ENCODE data around the gene TBC1D5. TPM values are rescaled to one million over a fixed set of nuclear protein-coding genes. Genes with fewer than 3 reads are reported as not detected.

Gene TBC1D5
- total and polyA plus RNA-seq, 12 donors: 6.7 to 35.6 (median 30.5) TPM

GRCh38 chr3:17232442-17232841, 510.0 kb downstream of the TBC1D5 start:
- no peak for ATAC-seq
- Histone ChIP-seq H3K4me1 (peaks cover 0 to 35% (median 24%) of the 10 kb centered on the region in 9 donors), H3K36me3 (peaks cover 0 to 7% (median 0%) of the 10 kb centered on the region in 9 donors), H3K9me3 (no peaks in the 10 kb centered on the region), H3K27me3 (no peaks in the 10 kb centered on the region), H3K4me3 (no peak overlapping the region), H3K27ac (no peak overlapping the region)
- DNase-seq: no peak
- no peak for TF ChIP-seq CTCF (IDR thresholded peaks at IDR 0.05)
- intact Hi-C loops (cut with DNase I): loop anchor here (2.0 to 10.0 kb wide), 8 partner anchors 40 to 632 kb away; partner anchors contain the start of gene PLCL2 (in 3 of the 10)

- H3K36me3 ChIP-seq: no peaks in the 10 kb centered on the region
- no peak for TF ChIP-seq CTCF (IDR thresholded peaks at IDR 0.05)
- no peak for ATAC-seq
- DNase-seq: no peak
- H3K4me1 ChIP-seq: peaks cover 0 to 35% (median 24%) of the 10 kb centered on the region in 9 donors
- no peak overlapping the region for H3K4me3 ChIP-seq
- H3K27me3 ChIP-seq: no peaks in the 10 kb centered on the region
- intact Hi-C loops (cut with DNase I): loop anchor here (2.0 to 10.0 kb wide), 8 partner anchors 39 to 631 kb away; partner anchors contain the start of gene PLCL2 (in 3 of the 10)
- 80 to 89% methylated on average over 3 of the region's 3 CpGs for WGBS, 2 donors
- no peak overlapping the region for H3K27ac ChIP-seq
- no peaks in the 10 kb centered on the region for H3K9me3 ChIP-seq
These were observed 510.7 kb downstream of the TBC1D5 start for GRCh38 chr3:17231537-17232261.

- 73 to 76% methylated on average over 2 of the region's 2 CpGs for WGBS, 2 donors
- Histone ChIP-seq H3K27ac (no peak overlapping the region), H3K9me3 (no peaks in the 10 kb centered on the region), H3K36me3 (no peaks in the 10 kb centered on the region), H3K27me3 (no peaks in the 10 kb centered on the region), H3K4me1 (no peaks in the 10 kb centered on the region), H3K4me3 (no peak overlapping the region)
- TF ChIP-seq CTCF (IDR thresholded peaks at IDR 0.05): no peak
- intact Hi-C loops (cut with DNase I): no loop called here
- DNase-seq (no peak), ATAC-seq (no peak)
These were observed 515.0 kb downstream of the TBC1D5 start for GRCh38 chr3:17227472-17227871.

- peaks cover 0 to 22% (median 0%) of the 10 kb centered on the region in 9 donors for H3K36me3 ChIP-seq
- H3K4me1 ChIP-seq: no peaks in the 10 kb centered on the region
- ATAC-seq (no peak), DNase-seq (no peak)
- no peak overlapping the region for H3K4me3 ChIP-seq
- H3K27ac ChIP-seq: no peak overlapping the region
- TF ChIP-seq CTCF (IDR thresholded peaks at IDR 0.05): no peak
- intact Hi-C loops (cut with DNase I): no loop called here
- 94 to 100% methylated on average over 1 of the region's 1 CpG for WGBS, 2 donors
- peaks cover 0 to 15% (median 0%) of the 10 kb centered on the region in 11 donors for H3K9me3 ChIP-seq
- no peaks in the 10 kb centered on the region for H3K27me3 ChIP-seq
These were observed 520.9 kb downstream of the TBC1D5 start for GRCh38 chr3:17221529-17221928.
